ENCODE data around the gene DECR2.

DECR2 gene

DNA sequence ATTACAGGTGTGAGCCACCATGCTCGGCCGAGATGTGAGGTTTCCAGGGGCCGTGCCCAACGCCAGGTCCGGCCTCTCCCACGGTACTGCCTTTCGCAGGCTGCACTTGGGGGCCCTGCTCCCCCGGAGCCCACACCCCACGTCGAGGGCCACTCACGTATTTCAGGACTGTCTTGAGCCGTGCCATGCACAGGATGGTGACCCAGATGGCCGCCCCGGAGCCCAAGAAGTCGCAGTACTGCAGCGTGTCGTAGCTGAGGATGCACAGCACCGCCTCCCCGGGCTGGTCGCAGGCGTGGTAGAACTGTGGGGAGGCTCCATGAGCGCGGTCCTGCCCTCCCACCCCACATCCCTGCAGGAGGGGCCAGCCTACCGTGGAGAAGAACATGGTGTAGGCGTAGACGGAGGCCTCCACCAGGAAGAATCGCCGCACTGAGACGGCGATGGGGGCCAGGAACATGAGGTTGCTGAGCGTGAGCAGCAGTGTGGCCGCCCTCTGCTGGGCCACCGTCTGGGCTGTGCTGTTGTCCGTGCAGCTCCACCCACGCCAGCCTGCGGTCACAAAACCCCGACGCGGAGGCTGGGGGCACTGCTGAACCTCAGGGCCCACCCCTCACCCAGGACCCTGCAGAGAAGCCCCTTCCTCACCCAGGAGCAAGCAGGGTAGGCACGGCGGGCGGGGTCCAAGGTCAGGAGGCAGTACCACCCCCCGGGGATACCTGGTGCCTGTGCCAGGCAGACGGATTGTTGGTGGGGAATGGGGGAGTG, 27.7 kb upstream of the DECR2 start:
- no peak for TF ChIP-seq CSDC2 (CRISPR knock-in tag; IDR thresholded peaks at IDR 0.05)
- TF ChIP-seq ESRRG (CRISPR knock-in tag; IDR thresholded peaks at IDR 0.05), result no peak
- ATAC-seq, result no peak

DNA sequence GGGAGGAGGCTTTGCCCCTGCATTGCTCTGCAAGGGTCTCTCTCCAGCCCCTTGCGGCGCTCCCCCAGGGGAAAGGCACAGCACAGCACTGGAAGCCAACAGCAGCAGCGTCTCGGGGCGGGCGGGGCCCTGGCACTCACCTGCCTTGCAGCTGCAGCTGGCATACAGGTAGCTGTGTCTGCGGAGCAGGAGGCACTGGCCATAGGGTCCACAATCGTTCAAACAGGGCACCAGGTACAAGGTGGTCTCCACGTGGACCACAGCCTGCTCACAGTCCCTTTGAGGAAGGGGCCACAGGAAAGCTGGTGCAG, 27.1 kb upstream of the DECR2 start:
- TF ChIP-seq TCF4 (CRISPR knock-in tag; IDR thresholded peaks at IDR 0.05; ENCODE audit: borderline replicate concordance) (no peak), ZNF565 (CRISPR knock-in tag; conservative IDR thresholded peaks at IDR 0.05; ENCODE audit: low read depth) (no peak), OSR1 (CRISPR knock-in tag; IDR thresholded peaks at IDR 0.05) (no peak), ZFP3 (CRISPR knock-in tag; IDR thresholded peaks at IDR 0.05) (no peak), ZFP30 (CRISPR knock-in tag; IDR thresholded peaks at IDR 0.05) (no peak), ZC3H10 (CRISPR knock-in tag; IDR thresholded peaks at IDR 0.05) (no peak), ISL1 (CRISPR knock-in tag; IDR thresholded peaks at IDR 0.05) (no peak), TOX (CRISPR knock-in tag; IDR thresholded peaks at IDR 0.05; ENCODE audit: borderline replicate concordance) (no peak), ESRRG (CRISPR knock-in tag; IDR thresholded peaks at IDR 0.05) (no peak), GLIS3 (CRISPR knock-in tag; IDR thresholded peaks at IDR 0.05) (no peak), RARB (CRISPR knock-in tag; IDR thresholded peaks at IDR 0.05) (no peak), ZNF70 (CRISPR knock-in tag; IDR thresholded peaks at IDR 0.05) (no peak), BACH2 (CRISPR knock-in tag; IDR thresholded peaks at IDR 0.05; ENCODE audit: borderline replicate concordance) (no peak), CSDC2 (CRISPR knock-in tag; IDR thresholded peaks at IDR 0.05) (no peak), ZNF8 (CRISPR knock-in tag; IDR thresholded peaks at IDR 0.05) (no peak), SNAI2 (CRISPR knock-in tag; IDR thresholded peaks at IDR 0.05) (no peak)
- TF ChIP-seq, protein P1, sequence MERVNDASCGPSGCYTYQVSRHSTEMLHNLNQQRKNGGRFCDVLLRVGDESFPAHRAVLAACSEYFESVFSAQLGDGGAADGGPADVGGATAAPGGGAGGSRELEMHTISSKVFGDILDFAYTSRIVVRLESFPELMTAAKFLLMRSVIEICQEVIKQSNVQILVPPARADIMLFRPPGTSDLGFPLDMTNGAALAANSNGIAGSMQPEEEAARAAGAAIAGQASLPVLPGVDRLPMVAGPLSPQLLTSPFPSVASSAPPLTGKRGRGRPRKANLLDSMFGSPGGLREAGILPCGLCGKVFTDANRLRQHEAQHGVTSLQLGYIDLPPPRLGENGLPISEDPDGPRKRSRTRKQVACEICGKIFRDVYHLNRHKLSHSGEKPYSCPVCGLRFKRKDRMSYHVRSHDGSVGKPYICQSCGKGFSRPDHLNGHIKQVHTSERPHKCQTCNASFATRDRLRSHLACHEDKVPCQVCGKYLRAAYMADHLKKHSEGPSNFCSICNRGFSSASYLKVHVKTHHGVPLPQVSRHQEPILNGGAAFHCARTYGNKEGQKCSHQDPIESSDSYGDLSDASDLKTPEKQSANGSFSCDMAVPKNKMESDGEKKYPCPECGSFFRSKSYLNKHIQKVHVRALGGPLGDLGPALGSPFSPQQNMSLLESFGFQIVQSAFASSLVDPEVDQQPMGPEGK (CRISPR knock-in tag; IDR thresholded peaks at IDR 0.05; ENCODE audit: borderline replicate concordance), result no peak
- TF ChIP-seq, protein P2, sequence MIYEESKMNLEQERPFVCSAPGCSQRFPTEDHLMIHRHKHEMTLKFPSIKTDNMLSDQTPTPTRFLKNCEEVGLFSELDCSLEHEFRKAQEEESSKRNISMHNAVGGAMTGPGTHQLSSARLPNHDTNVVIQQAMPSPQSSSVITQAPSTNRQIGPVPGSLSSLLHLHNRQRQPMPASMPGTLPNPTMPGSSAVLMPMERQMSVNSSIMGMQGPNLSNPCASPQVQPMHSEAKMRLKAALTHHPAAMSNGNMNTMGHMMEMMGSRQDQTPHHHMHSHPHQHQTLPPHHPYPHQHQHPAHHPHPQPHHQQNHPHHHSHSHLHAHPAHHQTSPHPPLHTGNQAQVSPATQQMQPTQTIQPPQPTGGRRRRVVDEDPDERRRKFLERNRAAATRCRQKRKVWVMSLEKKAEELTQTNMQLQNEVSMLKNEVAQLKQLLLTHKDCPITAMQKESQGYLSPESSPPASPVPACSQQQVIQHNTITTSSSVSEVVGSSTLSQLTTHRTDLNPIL (CRISPR knock-in tag; IDR thresholded peaks at IDR 0.05; ENCODE audit: low read depth), result no peak
- TF ChIP-seq, protein P3, sequence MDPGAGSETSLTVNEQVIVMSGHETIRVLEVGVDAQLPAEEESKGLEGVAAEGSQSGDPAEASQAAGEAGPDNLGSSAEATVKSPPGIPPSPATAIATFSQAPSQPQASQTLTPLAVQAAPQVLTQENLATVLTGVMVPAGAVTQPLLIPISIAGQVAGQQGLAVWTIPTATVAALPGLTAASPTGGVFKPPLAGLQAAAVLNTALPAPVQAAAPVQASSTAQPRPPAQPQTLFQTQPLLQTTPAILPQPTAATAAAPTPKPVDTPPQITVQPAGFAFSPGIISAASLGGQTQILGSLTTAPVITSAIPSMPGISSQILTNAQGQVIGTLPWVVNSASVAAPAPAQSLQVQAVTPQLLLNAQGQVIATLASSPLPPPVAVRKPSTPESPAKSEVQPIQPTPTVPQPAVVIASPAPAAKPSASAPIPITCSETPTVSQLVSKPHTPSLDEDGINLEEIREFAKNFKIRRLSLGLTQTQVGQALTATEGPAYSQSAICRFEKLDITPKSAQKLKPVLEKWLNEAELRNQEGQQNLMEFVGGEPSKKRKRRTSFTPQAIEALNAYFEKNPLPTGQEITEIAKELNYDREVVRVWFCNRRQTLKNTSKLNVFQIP (CRISPR knock-in tag; IDR thresholded peaks at IDR 0.05; ENCODE audit: borderline replicate concordance, low read depth), result no peak
- TF ChIP-seq, protein P4, sequence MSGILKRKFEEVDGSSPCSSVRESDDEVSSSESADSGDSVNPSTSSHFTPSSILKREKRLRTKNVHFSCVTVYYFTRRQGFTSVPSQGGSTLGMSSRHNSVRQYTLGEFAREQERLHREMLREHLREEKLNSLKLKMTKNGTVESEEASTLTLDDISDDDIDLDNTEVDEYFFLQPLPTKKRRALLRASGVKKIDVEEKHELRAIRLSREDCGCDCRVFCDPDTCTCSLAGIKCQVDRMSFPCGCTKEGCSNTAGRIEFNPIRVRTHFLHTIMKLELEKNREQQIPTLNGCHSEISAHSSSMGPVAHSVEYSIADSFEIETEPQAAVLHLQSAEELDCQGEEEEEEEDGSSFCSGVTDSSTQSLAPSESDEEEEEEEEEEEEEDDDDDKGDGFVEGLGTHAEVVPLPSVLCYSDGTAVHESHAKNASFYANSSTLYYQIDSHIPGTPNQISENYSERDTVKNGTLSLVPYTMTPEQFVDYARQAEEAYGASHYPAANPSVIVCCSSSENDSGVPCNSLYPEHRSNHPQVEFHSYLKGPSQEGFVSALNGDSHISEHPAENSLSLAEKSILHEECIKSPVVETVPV (CRISPR knock-in tag; IDR thresholded peaks at IDR 0.05), result no peak

DNA sequence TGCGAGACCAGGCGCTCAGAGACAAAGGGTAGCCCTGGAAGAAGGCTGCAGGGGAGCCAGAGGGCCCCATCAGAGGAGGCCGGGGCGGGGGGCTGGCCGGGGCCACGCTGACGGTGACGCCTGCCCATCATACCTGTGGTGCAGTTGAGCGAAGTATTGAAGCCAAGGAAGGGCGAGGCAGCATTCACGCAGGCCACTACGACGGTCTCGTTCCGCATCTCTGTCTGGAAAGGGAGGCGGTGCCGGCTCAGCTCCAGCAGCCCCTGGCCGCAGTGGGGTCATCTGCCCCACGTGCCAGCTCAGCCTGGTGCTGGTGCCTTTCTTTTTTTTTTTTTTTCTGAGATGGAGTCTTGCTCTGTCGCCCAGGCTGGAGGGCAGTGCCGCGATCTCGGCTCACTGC, 26.5 kb upstream of the DECR2 start:
- no peak for ATAC-seq
- TF ChIP-seq ZFP3 (CRISPR knock-in tag; IDR thresholded peaks at IDR 0.05), result no peak
- TF ChIP-seq GLIS3 (CRISPR knock-in tag; IDR thresholded peaks at IDR 0.05), result no peak
- TF ChIP-seq, protein P5, sequence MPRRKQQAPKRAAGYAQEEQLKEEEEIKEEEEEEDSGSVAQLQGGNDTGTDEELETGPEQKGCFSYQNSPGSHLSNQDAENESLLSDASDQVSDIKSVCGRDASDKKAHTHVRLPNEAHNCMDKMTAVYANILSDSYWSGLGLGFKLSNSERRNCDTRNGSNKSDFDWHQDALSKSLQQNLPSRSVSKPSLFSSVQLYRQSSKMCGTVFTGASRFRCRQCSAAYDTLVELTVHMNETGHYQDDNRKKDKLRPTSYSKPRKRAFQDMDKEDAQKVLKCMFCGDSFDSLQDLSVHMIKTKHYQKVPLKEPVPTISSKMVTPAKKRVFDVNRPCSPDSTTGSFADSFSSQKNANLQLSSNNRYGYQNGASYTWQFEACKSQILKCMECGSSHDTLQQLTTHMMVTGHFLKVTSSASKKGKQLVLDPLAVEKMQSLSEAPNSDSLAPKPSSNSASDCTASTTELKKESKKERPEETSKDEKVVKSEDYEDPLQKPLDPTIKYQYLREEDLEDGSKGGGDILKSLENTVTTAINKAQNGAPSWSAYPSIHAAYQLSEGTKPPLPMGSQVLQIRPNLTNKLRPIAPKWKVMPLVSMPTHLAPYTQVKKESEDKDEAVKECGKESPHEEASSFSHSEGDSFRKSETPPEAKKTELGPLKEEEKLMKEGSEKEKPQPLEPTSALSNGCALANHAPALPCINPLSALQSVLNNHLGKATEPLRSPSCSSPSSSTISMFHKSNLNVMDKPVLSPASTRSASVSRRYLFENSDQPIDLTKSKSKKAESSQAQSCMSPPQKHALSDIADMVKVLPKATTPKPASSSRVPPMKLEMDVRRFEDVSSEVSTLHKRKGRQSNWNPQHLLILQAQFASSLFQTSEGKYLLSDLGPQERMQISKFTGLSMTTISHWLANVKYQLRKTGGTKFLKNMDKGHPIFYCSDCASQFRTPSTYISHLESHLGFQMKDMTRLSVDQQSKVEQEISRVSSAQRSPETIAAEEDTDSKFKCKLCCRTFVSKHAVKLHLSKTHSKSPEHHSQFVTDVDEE (CRISPR knock-in tag; IDR thresholded peaks at IDR 0.05), result no peak
- no peak for TF ChIP-seq ARNTL (CRISPR knock-in tag; IDR thresholded peaks at IDR 0.05; ENCODE audit: borderline replicate concordance, low read depth)
- TF ChIP-seq, protein P2 (CRISPR knock-in tag; IDR thresholded peaks at IDR 0.05; ENCODE audit: low read depth), result no peak
- TF ChIP-seq, protein P1 (CRISPR knock-in tag; IDR thresholded peaks at IDR 0.05; ENCODE audit: borderline replicate concordance), result no peak
- TF ChIP-seq ZNF565 (CRISPR knock-in tag; conservative IDR thresholded peaks at IDR 0.05; ENCODE audit: low read depth), result no peak
- no peak for TF ChIP-seq ZC3H10 (CRISPR knock-in tag; IDR thresholded peaks at IDR 0.05)
- no peak for TF ChIP-seq ISL1 (CRISPR knock-in tag; IDR thresholded peaks at IDR 0.05)
- no peak for TF ChIP-seq TCF4 (CRISPR knock-in tag; IDR thresholded peaks at IDR 0.05; ENCODE audit: borderline replicate concordance)
- no peak for TF ChIP-seq CSDC2 (CRISPR knock-in tag; IDR thresholded peaks at IDR 0.05)
- TF ChIP-seq ZFP30 (CRISPR knock-in tag; IDR thresholded peaks at IDR 0.05), result no peak
- no peak for TF ChIP-seq PPARA (CRISPR knock-in tag; IDR thresholded peaks at IDR 0.05; ENCODE audit: borderline replicate concordance)
- no peak for TF ChIP-seq OSR1 (CRISPR knock-in tag; IDR thresholded peaks at IDR 0.05)

More for the DNA sequence above, 27.1 kb upstream of the DECR2 start:
- ATAC-seq, result no peak

Data from SK-N-SH treated with all-trans-retinoic acid at 6 μM for 48 hours (cell line).